Loucy (cell line): ENCODE results near the gene ANO1.

ENCODE experiments used
- CTCF ChIP-seq: fragments of 200-600 bp; sonication (generic); conservative IDR thresholded peaks from 2 replicates; pipeline ENCODE4 v1.5.1; 2014; ENCODE audit warnings: mild to moderate bottlenecking, antibody characterized with exemption, low read length
- EZH2phosphoT487 ChIP-seq: fragments of 200-600 bp; IDR thresholded peaks from 2 replicates; pipeline ENCODE4 v1.6.1; 2018; ENCODE audit warnings: antibody characterized with exemption, mild to moderate bottlenecking, moderate library complexity, borderline replicate concordance

- TF ChIP-seq CTCF (no peak), EZH2phosphoT487 (no peak)
These were observed 127.6 kb downstream of the ANO1 start for GRCh38 chr11:70205766-70206165.
